SK-N-SH treated with all-trans-retinoic acid at 6 μM for 48 hours (cell line): ENCODE data around the gene HCN4.

Source experiments
- ATAC-seq: fragments of 200-7000 bp; cut with Tn5 transposase; 3 replicates; pipeline ENCODE4 v1.9.1; 2020; ENCODE audit warnings: mild to moderate bottlenecking, moderate library complexity
- ARNTL ChIP-seq: fragments of 450-650 bp; formaldehyde crosslinking; IDR thresholded peaks from 2 replicates; pipeline ENCODE4 v1.5.0; 2020; ENCODE audit warnings: low read depth, mild to moderate bottlenecking, moderate library complexity, borderline replicate concordance
- BACH2 ChIP-seq: fragments of 250-450 bp; sonication (Bioruptor Pico); IDR thresholded peaks from 2 replicates; pipeline ENCODE4 v1.9.0; 2021; ENCODE audit warnings: mild to moderate bottlenecking, borderline replicate concordance
- CREB5 ChIP-seq: fragments of 250-450 bp; sonication (Bioruptor Pico); IDR thresholded peaks from 2 replicates; pipeline ENCODE4 v1.5.1; 2020; ENCODE audit warnings: low read depth, mild to moderate bottlenecking, moderate library complexity
- CSDC2 ChIP-seq: fragments of 250-450 bp; sonication (Bioruptor Pico); IDR thresholded peaks from 2 replicates; pipeline ENCODE4 v1.5.0; 2020; ENCODE audit warnings: mild to moderate bottlenecking, moderate library complexity
- ESRRG ChIP-seq: fragments of 250-450 bp; sonication (Bioruptor Pico); IDR thresholded peaks from 2 replicates; pipeline ENCODE4 v1.6.1; 2021; ENCODE audit warnings: mild to moderate bottlenecking
- GLIS3 ChIP-seq: fragments of 250-450 bp; sonication (Bioruptor Pico); IDR thresholded peaks from 2 replicates; pipeline ENCODE4 v1.5.0; 2020; ENCODE audit warnings: mild to moderate bottlenecking, moderate library complexity
- ISL1 ChIP-seq: fragments of 250-450 bp; sonication (Bioruptor Pico); IDR thresholded peaks from 2 replicates; pipeline ENCODE4 v2.1.2; 2022; ENCODE audit warnings: mild to moderate bottlenecking, moderate library complexity
- OSR1 ChIP-seq: fragments of 250-450 bp; sonication (Bioruptor Pico); IDR thresholded peaks from 2 replicates; pipeline ENCODE4 v1.8.0; 2022; ENCODE audit warnings: moderate library complexity, mild to moderate bottlenecking, inconsistent platforms
- PATZ1 ChIP-seq: fragments of 250-450 bp; sonication (Bioruptor Pico); IDR thresholded peaks from 2 replicates; pipeline ENCODE4 v1.8.0; 2020; ENCODE audit warnings: mild to moderate bottlenecking, moderate library complexity, borderline replicate concordance
- POU6F1 ChIP-seq: fragments of 250-450 bp; sonication (Bioruptor Pico); IDR thresholded peaks from 2 replicates; pipeline ENCODE4 v1.8.0; 2021; ENCODE audit warnings: low read depth, mild to moderate bottlenecking, moderate library complexity, borderline replicate concordance
- PPARA ChIP-seq: fragments of 250-450 bp; sonication (Bioruptor Pico); IDR thresholded peaks from 2 replicates; pipeline ENCODE4 v1.5.0; 2020; ENCODE audit warnings: mild to moderate bottlenecking, borderline replicate concordance
- RARB ChIP-seq: fragments of 250-450 bp; sonication (Bioruptor Pico); IDR thresholded peaks from 2 replicates; pipeline ENCODE4 v1.8.0; 2021; ENCODE audit warnings: mild to moderate bottlenecking, moderate library complexity
- TCF4 ChIP-seq: fragments of 250-450 bp; sonication (Bioruptor Pico); IDR thresholded peaks from 2 replicates; pipeline ENCODE4 v1.8.0; 2021; ENCODE audit warnings: mild to moderate bottlenecking, moderate library complexity, borderline replicate concordance
- TOX ChIP-seq: fragments of 250-450 bp; sonication (Bioruptor Pico); IDR thresholded peaks from 2 replicates; pipeline ENCODE4 v1.8.0; 2021; ENCODE audit warnings: mild to moderate bottlenecking, moderate library complexity, borderline replicate concordance
- TSHZ2 ChIP-seq: fragments of 250-450 bp; sonication (Bioruptor Pico); IDR thresholded peaks from 2 replicates; pipeline ENCODE4 v1.5.0; 2020; ENCODE audit warnings: mild to moderate bottlenecking, moderate library complexity
- ZC3H10 ChIP-seq: fragments of 250-450 bp; sonication (Bioruptor Pico); IDR thresholded peaks from 2 replicates; pipeline ENCODE4 v1.5.1; 2021; ENCODE audit warnings: mild to moderate bottlenecking, moderate library complexity
- ZFP3 ChIP-seq: fragments of 250-450 bp; sonication (Bioruptor Pico); IDR thresholded peaks from 2 replicates; pipeline ENCODE4 v1.5.0; 2020; ENCODE audit warnings: mild to moderate bottlenecking, moderate library complexity
- ZFP30 ChIP-seq: fragments of 450-650 bp; formaldehyde crosslinking; IDR thresholded peaks from 2 replicates; pipeline ENCODE4 v1.5.0; 2022; ENCODE audit warnings: mild to moderate bottlenecking, moderate library complexity
- ZNF565 ChIP-seq: fragments of 450-650 bp; formaldehyde crosslinking; conservative IDR thresholded peaks from 2 replicates; pipeline ENCODE4 v1.5.0; 2020; ENCODE audit warnings: low read depth, mild to moderate bottlenecking, moderate library complexity
- ZNF70 ChIP-seq: fragments of 450-650 bp; formaldehyde crosslinking; IDR thresholded peaks from 2 replicates; pipeline ENCODE4 v1.5.0; 2020; ENCODE audit warnings: mild to moderate bottlenecking, moderate library complexity
- ZNF8 ChIP-seq: fragments of 450-650 bp; formaldehyde crosslinking; IDR thresholded peaks from 2 replicates; pipeline ENCODE4 v1.5.0; 2020; ENCODE audit warnings: mild to moderate bottlenecking, moderate library complexity
- TF ChIP-seq, protein P1 (sequence below): fragments of 250-450 bp; sonication (Bioruptor Pico); IDR thresholded peaks from 2 replicates; pipeline ENCODE4 v1.5.1; 2021; ENCODE audit warnings: mild to moderate bottlenecking, moderate library complexity

Gene HCN4

GRCh38 chr15:73333001-73333400 is 35.8 kb downstream of the HCN4 start:
- TF ChIP-seq POU6F1 (CRISPR knock-in tag), result no peak
- no peak for TF ChIP-seq TSHZ2
- TF ChIP-seq ZNF8 (CRISPR knock-in tag), result no peak
- no peak for TF ChIP-seq TOX (CRISPR knock-in tag)
- TF ChIP-seq RARB (CRISPR knock-in tag), result no peak
- TF ChIP-seq ZFP3 (CRISPR knock-in tag), result no peak
- no peak for TF ChIP-seq CSDC2 (CRISPR knock-in tag)
- no peak for TF ChIP-seq ZC3H10 (CRISPR knock-in tag)
- TF ChIP-seq ZNF565 (CRISPR knock-in tag), result no peak
- TF ChIP-seq BACH2 (CRISPR knock-in tag), result no peak
- TF ChIP-seq ZFP30 (CRISPR knock-in tag), result no peak
- TF ChIP-seq GLIS3 (CRISPR knock-in tag), result no peak
- TF ChIP-seq, protein P1, sequence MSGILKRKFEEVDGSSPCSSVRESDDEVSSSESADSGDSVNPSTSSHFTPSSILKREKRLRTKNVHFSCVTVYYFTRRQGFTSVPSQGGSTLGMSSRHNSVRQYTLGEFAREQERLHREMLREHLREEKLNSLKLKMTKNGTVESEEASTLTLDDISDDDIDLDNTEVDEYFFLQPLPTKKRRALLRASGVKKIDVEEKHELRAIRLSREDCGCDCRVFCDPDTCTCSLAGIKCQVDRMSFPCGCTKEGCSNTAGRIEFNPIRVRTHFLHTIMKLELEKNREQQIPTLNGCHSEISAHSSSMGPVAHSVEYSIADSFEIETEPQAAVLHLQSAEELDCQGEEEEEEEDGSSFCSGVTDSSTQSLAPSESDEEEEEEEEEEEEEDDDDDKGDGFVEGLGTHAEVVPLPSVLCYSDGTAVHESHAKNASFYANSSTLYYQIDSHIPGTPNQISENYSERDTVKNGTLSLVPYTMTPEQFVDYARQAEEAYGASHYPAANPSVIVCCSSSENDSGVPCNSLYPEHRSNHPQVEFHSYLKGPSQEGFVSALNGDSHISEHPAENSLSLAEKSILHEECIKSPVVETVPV (CRISPR knock-in tag), result no peak
- TF ChIP-seq TCF4 (CRISPR knock-in tag), result no peak
- no peak for TF ChIP-seq PPARA
- no peak for TF ChIP-seq OSR1 (CRISPR knock-in tag)
- TF ChIP-seq ESRRG, result no peak
- no peak for TF ChIP-seq ZNF70 (CRISPR knock-in tag)
- TF ChIP-seq PATZ1 (CRISPR knock-in tag), result no peak
- TF ChIP-seq ARNTL (CRISPR knock-in tag), result no peak
- TF ChIP-seq, all 23 proteins: peak for 0

GRCh38 chr15:73331991-73332925 is 36.5 kb downstream of the HCN4 start:
- no peak for ATAC-seq
- TF ChIP-seq ZFP30 (CRISPR knock-in tag) (no peak), OSR1 (CRISPR knock-in tag) (no peak)

More at GRCh38 chr15:73333001-73333400, 35.8 kb downstream of the HCN4 start:
- no peak for ATAC-seq

DNA sequence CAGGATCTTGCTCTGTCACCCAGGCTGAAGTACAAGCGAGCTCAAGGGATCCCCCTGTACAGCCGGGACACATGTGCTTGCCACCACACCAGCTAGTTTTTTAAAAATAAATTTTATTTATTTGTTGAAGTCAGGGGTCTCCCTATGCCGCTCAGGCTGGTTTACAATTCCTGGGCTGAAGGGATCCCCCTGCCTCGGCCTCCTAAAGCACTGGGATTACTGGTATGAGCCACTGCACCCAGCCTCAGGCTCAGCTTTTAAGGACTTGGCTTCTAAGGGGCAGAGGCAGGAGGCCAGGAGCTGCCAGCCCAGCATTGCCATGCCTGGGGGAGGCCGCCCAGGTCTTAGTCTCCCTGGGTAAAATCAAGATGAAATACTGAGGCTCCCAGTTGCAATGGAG is 37.3 kb downstream of the HCN4 start:
- ATAC-seq, result no peak
- TF ChIP-seq ZNF565 (CRISPR knock-in tag), result no peak
- no peak for TF ChIP-seq ZC3H10 (CRISPR knock-in tag)
- TF ChIP-seq CSDC2 (CRISPR knock-in tag), result no peak
- no peak for TF ChIP-seq ISL1
- no peak for TF ChIP-seq ARNTL (CRISPR knock-in tag)
- TF ChIP-seq ZNF70 (CRISPR knock-in tag), result no peak
- TF ChIP-seq TCF4 (CRISPR knock-in tag), result no peak
- no peak for TF ChIP-seq CREB5
- no peak for TF ChIP-seq ZFP30 (CRISPR knock-in tag)
- no peak for TF ChIP-seq ESRRG
- TF ChIP-seq TSHZ2, result no peak
- no peak for TF ChIP-seq GLIS3 (CRISPR knock-in tag)
- no peak for TF ChIP-seq BACH2 (CRISPR knock-in tag)
- TF ChIP-seq PATZ1 (CRISPR knock-in tag), result no peak
